Body of pancreas (tissue), 4 donors: Measurements from ENCODE around the gene EIF4G2. TPM values are rescaled to one million over a fixed set of nuclear protein-coding genes. Genes with fewer than 3 reads are reported as not detected.

ENCODE experiments used
- ATAC-seq: fragments of 150-250 bp; one replicate; pipeline ENCODE4 v1.9.1; 2016
- DNase-seq, 4 donors: peaks; one replicate each; pipeline ENCODE4 v3.0.0-alpha.2; 2019
- H3K27ac ChIP-seq, 4 donors: fragments of 200-600 bp; sonication (generic); 1 replicate in 3 of 4; 2 replicates in 1 of 4; pipeline versions ENCODE4 v1.5.1 to v1.6.1; 2016 to 2019; ENCODE audit warnings: mild to moderate bottlenecking in 1 of 4, mixed read lengths in 1 of 4, moderate library complexity in 1 of 4
- H3K27me3 ChIP-seq, 2 donors: fragments of 200-600 bp; sonication (generic); one replicate each; pipeline ENCODE4 v1.6.0; 2016; ENCODE audit warnings: mild to moderate bottlenecking in 1 of 2
- H3K36me3 ChIP-seq, 2 donors: fragments of 200-600 bp; sonication (generic); replicated peaks in 1 of 2; 2 replicates each; pipeline ENCODE4 v1.5.1; 2016; ENCODE audit warnings: low read depth in 2 of 2; ENCODE audit not compliant: insufficient read depth in 1 of 2
- H3K4me1 ChIP-seq: fragments of 200-600 bp; sonication (generic); one replicate; pipeline ENCODE4 v1.6.0; 2016
- H3K4me3 ChIP-seq, 2 donors: fragments of 200-600 bp; sonication (generic); 1 replicate in 1 of 2; 2 replicates in 1 of 2; pipeline ENCODE4 v1.5.1; 2016 to 2019
- H3K9me3 ChIP-seq, 3 donors: fragments of 200-600 bp; sonication (generic); 1 replicate in 2 of 3; 2 replicates in 1 of 3; pipeline ENCODE4 v1.5.1; 2016
- CTCF ChIP-seq, 7 experiments: fragments of 450-650 bp in 4 of 7; fragments of 200-600 bp in 3 of 7; sonication (generic) in 3 of 7; IDR thresholded peaks; one replicate each; pipeline ENCODE4 v1.5.1; 2016 to 2019; ENCODE audit warnings: antibody characterized with exemption in 7 of 7
- POLR2A ChIP-seq, 3 donors: fragments of 450-650 bp; IDR thresholded peaks; one replicate each; pipeline ENCODE4 v1.6.1; 2016; ENCODE audit warnings: antibody characterized with exemption in 3 of 3, mild to moderate bottlenecking in 2 of 3
- WGBS, 2 donors: methylation state at CpG; one replicate each; pipeline ENCODE4 v1.1.5; 2017; 5-methylcytosine and 5-hydroxymethylcytosine counted together
- intact Hi-C: fragments of 100-400 bp; cut with DNase I; formaldehyde crosslinking; loops from one replicate; pipeline ENCODE4 v1.15.1; 2023
- total RNA-seq, 2 donors: library from RNA; depleted of rRNA; stranded (reverse); fragments of >200 nt; gene quantifications; one replicate each; pipeline ENCODE4 v1.1.0, GENCODE V29; 2016

The EIF4G2 gene
- total RNA-seq, 2 donors from 2014 or later, result 223 to 230 TPM

DNA sequence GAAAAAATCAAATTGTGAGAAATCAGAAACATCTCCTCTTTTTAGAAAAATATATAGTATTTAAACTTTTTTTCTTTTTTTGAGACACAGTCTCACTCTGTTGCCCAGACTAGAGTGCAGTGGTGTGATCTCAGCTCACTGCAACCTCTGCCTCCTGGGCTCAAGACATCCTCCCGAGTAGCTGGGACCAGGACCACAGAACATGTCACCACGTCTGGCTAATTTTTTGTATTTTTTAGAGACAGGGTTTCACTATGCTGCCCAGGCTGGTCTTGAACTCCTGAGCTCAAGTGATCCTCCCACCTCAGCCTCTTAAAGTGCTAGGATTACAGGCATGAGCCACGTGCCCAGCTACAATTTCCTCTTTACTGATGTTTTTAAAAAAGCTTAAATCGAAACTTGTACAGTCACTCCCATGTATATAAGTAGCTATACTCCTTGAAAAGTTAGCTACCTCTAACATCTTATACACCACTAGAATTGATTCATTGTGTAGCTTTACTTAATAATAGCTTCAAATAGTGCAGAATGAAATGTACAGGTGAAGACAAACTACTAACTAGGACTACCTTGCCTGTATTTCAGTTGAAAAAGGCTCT lies 10.3 kb downstream of the EIF4G2 start:
- H3K4me1 ChIP-seq, result peaks cover 11% of the 10 kb centered on the region
- intact Hi-C loops, result no loop called here
- WGBS, 2 donors, result 61 to 75% methylated on average over 4 of the region's 4 CpGs
- H3K4me3 ChIP-seq, result no peak overlapping the region
- no peak for DNase-seq
- no peaks in the 10 kb centered on the region for H3K27me3 ChIP-seq
- H3K27ac ChIP-seq, result no peak overlapping the region
- ATAC-seq, result no peak
- H3K9me3 ChIP-seq, result no peaks in the 10 kb centered on the region
- peaks cover 48 to 65% of the 10 kb centered on the region in 2 donors for H3K36me3 ChIP-seq
- TF ChIP-seq POLR2A (IDR thresholded peaks at IDR 0.05), result no peak

GRCh38 chr11:10797531-10797930 lies 11.2 kb downstream of the EIF4G2 start:
- ATAC-seq (no peak), DNase-seq (no peak)
- Histone ChIP-seq H3K27ac (no peak overlapping the region), H3K36me3 (peaks cover 40 to 56% of the 10 kb centered on the region in 2 donors), H3K4me1 (peaks cover 12% of the 10 kb centered on the region), H3K4me3 (no peak overlapping the region), H3K27me3 (no peaks in the 10 kb centered on the region), H3K9me3 (no peaks in the 10 kb centered on the region)
- WGBS, 2 donors, result 76 to 85% methylated on average over 3 of the region's 3 CpGs
- no peak for TF ChIP-seq CTCF (IDR thresholded peaks at IDR 0.05)
- TF ChIP-seq POLR2A (IDR thresholded peaks at IDR 0.05), result no peak
- intact Hi-C loops, result no loop called here

- ATAC-seq (no peak), DNase-seq (no peak)
- peaks cover 11% of the 10 kb centered on the region for H3K4me1 ChIP-seq
- H3K27ac ChIP-seq, result no peak overlapping the region
- H3K36me3 ChIP-seq, result peaks cover 38 to 51% of the 10 kb centered on the region in 2 donors
- intact Hi-C loops, result no loop called here
- no peak overlapping the region for H3K4me3 ChIP-seq
- TF ChIP-seq POLR2A (IDR thresholded peaks at IDR 0.05), result no peak
- no peak for TF ChIP-seq CTCF (IDR thresholded peaks at IDR 0.05)
- no peaks in the 10 kb centered on the region for H3K9me3 ChIP-seq
- 77 to 92% methylated on average over 2 of the region's 2 CpGs for WGBS, 2 donors
- no peaks in the 10 kb centered on the region for H3K27me3 ChIP-seq
Observed at GRCh38 chr11:10797001-10797400, 11.7 kb downstream of the EIF4G2 start.

GRCh38 chr11:10796191-10796590 lies 12.5 kb downstream of the EIF4G2 start:
- Histone ChIP-seq H3K9me3 (no peaks in the 10 kb centered on the region), H3K36me3 (peaks cover 33 to 45% of the 10 kb centered on the region in 2 donors), H3K4me3 (no peak overlapping the region), H3K27me3 (no peaks in the 10 kb centered on the region), H3K4me1 (peaks cover 8% of the 10 kb centered on the region), H3K27ac (no peak overlapping the region)
- whole genome bisulfite sequencing, 2 donors, result 62 to 71% methylated on average over 2 of the region's 2 CpGs
- no peak for TF ChIP-seq CTCF (IDR thresholded peaks at IDR 0.05)
- no peak for TF ChIP-seq POLR2A (IDR thresholded peaks at IDR 0.05)
- ATAC-seq, result no peak
- no peak for DNase-seq
- intact Hi-C loops, result no loop called here

GRCh38 chr11:10793470-10794255 lies 15.1 kb downstream of the EIF4G2 start:
- ATAC-seq, result no peak
- no peak overlapping the region for H3K4me3 ChIP-seq
- H3K36me3 ChIP-seq, result peaks cover 16 to 22% of the 10 kb centered on the region in 2 donors
- TF ChIP-seq POLR2A (IDR thresholded peaks at IDR 0.05) (no peak), CTCF (IDR thresholded peaks at IDR 0.05) (no peak)
- H3K4me1 ChIP-seq, result peaks cover 8% of the 10 kb centered on the region
- no peaks in the 10 kb centered on the region for H3K27me3 ChIP-seq
- no peak overlapping the region for H3K27ac ChIP-seq
- no peak for DNase-seq
- 54 to 55% methylated on average over 11 of the region's 11 CpGs for WGBS, 2 donors
- intact Hi-C loops, result loop anchor here (5.0 kb wide), 1 partner anchor 229 kb away; no protein-coding TSS in a partner anchor
- no peaks in the 10 kb centered on the region for H3K9me3 ChIP-seq
